HL-60 (cell line): Measurements from ENCODE around the gene TBC1D22A.

Experiments
- DNase-seq, 2 experiments: peaks; one replicate each; pipeline ENCODE4 v3.0.0-alpha.2; 2010 to 2020; ENCODE audit warnings: low read depth in 1 of 2, low spot score in 1 of 2
- H3K27ac ChIP-seq: fragments of 250-450 bp; sonication (Bioruptor Pico); replicated peaks from 2 replicates; pipeline ENCODE4 v1.5.1; 2020; ENCODE audit warnings: mild to moderate bottlenecking, moderate library complexity
- H3K27me3 ChIP-seq: fragments of 250-450 bp; sonication (Bioruptor Pico); 2 replicates; pipeline ENCODE4 v1.5.1; 2021; ENCODE audit warnings: mild to moderate bottlenecking, moderate library complexity; ENCODE audit not compliant: insufficient read depth, poor library complexity, severe bottlenecking
- H3K4me3 ChIP-seq: replicated peaks from 2 replicates; pipeline ENCODE4 v1.5.1; 2011; ENCODE audit warnings: mild to moderate bottlenecking, control low read depth, low read length; ENCODE audit not compliant: insufficient read depth
- GABPA ChIP-seq: IDR thresholded peaks from 2 replicates; pipeline ENCODE4 v1.6.1; 2012; ENCODE audit warnings: low read depth
- POLR2AphosphoS5 ChIP-seq: IDR thresholded peaks from 2 replicates; pipeline ENCODE4 v1.6.1; 2012; ENCODE audit warnings: low read depth
- SPI1 ChIP-seq: IDR thresholded peaks from 2 replicates; pipeline ENCODE4 v1.6.1; 2012; ENCODE audit warnings: low read depth, mild to moderate bottlenecking, borderline replicate concordance
- TF ChIP-seq, protein P1 (sequence below): IDR thresholded peaks from 2 replicates; pipeline ENCODE4 v1.6.1; 2012; ENCODE audit warnings: low read depth; ENCODE audit not compliant: insufficient replicate concordance
- TF ChIP-seq, protein P2 (sequence below): IDR thresholded peaks from one replicate; pipeline ENCODE4 v1.5.1; 2011; ENCODE audit warnings: low read length, control low read depth, inconsistent platforms; ENCODE audit not compliant: insufficient read depth

Gene TBC1D22A

DNA sequence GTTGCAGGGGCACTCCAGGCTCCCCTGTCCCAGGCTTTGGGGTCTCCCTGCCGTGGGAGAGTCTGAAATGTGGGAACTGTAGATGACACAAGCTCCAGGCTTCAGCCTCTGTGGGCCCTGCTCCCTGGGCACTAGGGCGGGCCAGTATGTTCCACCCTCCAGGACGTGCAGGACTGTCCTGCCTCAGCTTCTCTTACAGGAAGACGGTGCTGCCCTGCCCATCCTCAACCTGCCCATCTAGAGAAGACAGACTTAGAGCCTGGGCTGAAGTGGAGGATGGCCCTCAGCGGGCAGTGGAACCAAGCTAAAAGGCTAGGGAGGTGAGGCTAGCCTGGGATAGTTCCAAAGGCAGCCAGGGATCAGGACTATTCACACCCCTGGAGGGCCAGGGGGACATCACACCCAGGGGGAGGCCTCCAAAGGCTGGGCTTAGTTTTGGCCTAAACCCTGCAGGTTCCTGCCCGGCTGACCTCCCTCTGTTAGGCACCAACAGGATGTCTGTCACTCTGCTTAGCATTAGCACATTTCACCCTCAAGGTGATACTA lies 20.4 kb upstream of the TBC1D22A start:
- no peak for TF ChIP-seq GABPA
- no peak for TF ChIP-seq SPI1
- TF ChIP-seq, protein P1, sequence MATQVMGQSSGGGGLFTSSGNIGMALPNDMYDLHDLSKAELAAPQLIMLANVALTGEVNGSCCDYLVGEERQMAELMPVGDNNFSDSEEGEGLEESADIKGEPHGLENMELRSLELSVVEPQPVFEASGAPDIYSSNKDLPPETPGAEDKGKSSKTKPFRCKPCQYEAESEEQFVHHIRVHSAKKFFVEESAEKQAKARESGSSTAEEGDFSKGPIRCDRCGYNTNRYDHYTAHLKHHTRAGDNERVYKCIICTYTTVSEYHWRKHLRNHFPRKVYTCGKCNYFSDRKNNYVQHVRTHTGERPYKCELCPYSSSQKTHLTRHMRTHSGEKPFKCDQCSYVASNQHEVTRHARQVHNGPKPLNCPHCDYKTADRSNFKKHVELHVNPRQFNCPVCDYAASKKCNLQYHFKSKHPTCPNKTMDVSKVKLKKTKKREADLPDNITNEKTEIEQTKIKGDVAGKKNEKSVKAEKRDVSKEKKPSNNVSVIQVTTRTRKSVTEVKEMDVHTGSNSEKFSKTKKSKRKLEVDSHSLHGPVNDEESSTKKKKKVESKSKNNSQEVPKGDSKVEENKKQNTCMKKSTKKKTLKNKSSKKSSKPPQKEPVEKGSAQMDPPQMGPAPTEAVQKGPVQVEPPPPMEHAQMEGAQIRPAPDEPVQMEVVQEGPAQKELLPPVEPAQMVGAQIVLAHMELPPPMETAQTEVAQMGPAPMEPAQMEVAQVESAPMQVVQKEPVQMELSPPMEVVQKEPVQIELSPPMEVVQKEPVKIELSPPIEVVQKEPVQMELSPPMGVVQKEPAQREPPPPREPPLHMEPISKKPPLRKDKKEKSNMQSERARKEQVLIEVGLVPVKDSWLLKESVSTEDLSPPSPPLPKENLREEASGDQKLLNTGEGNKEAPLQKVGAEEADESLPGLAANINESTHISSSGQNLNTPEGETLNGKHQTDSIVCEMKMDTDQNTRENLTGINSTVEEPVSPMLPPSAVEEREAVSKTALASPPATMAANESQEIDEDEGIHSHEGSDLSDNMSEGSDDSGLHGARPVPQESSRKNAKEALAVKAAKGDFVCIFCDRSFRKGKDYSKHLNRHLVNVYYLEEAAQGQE, result no peak
- no peak for TF ChIP-seq POLR2AphosphoS5
- TF ChIP-seq, protein P2, sequence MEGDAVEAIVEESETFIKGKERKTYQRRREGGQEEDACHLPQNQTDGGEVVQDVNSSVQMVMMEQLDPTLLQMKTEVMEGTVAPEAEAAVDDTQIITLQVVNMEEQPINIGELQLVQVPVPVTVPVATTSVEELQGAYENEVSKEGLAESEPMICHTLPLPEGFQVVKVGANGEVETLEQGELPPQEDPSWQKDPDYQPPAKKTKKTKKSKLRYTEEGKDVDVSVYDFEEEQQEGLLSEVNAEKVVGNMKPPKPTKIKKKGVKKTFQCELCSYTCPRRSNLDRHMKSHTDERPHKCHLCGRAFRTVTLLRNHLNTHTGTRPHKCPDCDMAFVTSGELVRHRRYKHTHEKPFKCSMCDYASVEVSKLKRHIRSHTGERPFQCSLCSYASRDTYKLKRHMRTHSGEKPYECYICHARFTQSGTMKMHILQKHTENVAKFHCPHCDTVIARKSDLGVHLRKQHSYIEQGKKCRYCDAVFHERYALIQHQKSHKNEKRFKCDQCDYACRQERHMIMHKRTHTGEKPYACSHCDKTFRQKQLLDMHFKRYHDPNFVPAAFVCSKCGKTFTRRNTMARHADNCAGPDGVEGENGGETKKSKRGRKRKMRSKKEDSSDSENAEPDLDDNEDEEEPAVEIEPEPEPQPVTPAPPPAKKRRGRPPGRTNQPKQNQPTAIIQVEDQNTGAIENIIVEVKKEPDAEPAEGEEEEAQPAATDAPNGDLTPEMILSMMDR, result no peak
- no peak for DNase-seq
- Histone ChIP-seq H3K27ac (no peak overlapping the region), H3K4me3 (no peak overlapping the region), H3K27me3 (no peaks in the 10 kb centered on the region)

DNA sequence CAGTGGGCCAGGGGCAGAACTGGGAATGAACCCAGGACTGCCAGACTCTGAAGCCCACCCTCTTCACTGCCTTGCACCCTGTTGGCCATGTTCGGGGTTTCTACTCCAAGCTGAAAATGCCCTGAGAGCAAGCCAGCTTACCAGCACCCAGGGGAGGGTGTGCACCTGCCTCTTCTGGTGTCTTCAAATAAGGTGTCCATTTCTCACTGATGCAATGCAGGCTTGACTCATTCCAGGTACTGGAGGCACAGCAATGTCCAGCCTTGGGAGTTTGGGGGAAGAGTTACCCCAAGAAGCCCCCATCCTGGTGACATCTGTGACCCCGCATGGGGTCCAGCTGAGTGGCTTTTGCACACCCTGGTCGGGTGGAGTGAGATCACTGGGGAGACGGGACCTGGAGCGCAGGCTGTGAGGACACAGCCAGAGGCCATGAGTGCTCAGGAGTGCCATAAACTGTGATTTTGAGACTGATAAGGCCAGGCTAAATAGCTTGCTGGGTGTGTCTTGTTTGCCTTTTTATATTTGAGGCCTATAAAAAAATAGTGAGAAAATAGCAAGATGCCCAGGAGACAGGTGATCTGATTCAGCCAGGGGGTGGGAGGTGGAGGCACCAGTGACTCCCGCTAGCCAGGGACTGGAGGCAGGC lies 19.8 kb upstream of the TBC1D22A start:
- Histone ChIP-seq H3K27ac (no peak overlapping the region), H3K4me3 (no peak overlapping the region), H3K27me3 (no peaks in the 10 kb centered on the region)
- DNase-seq, result no peak
- TF ChIP-seq POLR2AphosphoS5 (no peak), GABPA (no peak), SPI1 (no peak)
- TF ChIP-seq, protein P1, result no peak
- TF ChIP-seq, protein P2, result no peak

DNA sequence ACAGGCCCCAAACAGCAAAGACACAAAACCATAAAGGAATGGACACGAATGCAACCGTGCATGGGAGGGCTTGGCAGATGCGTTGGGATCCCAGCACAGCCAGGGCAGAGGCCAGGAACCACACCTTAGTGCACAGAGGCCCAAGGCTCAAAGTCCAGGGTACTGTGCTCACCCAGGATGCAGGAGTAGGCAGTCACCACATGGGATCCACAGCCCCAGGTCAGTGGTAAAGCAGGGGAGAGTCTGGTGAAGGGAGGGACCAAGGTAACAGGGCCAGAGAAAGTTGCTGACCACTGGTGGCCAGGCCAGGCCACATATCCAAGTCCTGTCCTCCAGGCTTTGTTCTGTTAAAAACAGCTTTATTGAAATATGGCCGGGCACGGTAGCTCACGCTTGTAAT lies 17.9 kb upstream of the TBC1D22A start:
- Histone ChIP-seq H3K27me3 (no peaks in the 10 kb centered on the region), H3K27ac (no peak overlapping the region), H3K4me3 (no peak overlapping the region)
- DNase-seq, result no peak
- TF ChIP-seq GABPA (no peak), SPI1 (no peak), POLR2AphosphoS5 (no peak)
- TF ChIP-seq, protein P1, result no peak
- TF ChIP-seq, protein P2, result no peak
